ENCODE results near the gene ISCA2. TPM values are rescaled to one million over a fixed set of nuclear protein-coding genes. Genes with fewer than 3 reads are reported as not detected.
A peak's percentile ranks its signal among the peaks of the same experiment; 100 is the strongest.

Gene ISCA2
- total RNA-seq, 2 experiments from 2014 or later: 31.2 to 34.5 TPM

DNA sequence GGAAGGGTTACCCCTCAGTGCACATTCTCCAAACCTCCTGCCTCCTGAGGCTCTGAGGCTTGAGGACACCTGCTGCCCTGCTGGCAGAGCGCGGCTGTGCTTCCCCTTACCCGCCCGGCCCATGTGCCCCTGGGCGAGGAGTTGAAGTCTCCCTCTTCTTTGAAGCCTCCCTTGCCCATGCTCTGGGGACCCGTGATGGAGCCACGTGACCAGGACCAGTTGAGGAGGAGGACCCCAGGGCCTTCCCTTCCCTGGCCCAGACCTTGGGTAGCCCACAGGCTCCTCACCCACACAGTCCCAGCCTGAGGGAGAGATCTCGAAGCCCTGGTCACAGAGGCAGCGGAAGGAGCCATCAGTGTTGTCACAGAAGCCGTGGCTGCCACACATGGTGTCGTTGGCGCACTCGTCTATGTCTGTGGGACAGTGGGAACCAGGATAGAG is 12.9 kb downstream of the ISCA2 start:
- POLR2A ChIA-PET: no interaction called here
- DNase-seq: peak; percentile 22
- no peak for ATAC-seq (ENCODE audit: low read depth)

DNA sequence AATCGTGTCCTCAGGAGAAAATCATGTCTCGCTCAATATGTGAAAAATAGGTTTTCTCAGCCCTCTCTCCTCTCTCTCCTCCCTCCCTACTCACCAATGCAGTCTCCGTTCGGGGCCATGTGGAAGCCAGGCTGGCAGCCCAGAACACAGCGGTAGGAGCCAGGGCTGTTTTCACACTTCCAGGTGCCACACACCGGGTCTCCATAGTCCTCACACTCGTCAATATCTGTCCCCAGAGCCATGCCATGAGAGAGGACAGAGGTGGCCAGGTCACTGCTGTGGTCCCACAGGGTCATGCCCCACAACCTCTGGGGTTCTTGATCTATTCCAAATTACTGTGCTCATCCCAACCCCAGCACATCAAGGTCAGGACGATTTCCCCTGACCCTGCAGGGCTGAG is 13.5 kb downstream of the ISCA2 start:
- Mint-ChIP-seq H3K36me3 (no peaks in the 10 kb centered on the region), H3K4me3 (no peak overlapping the region), H3K4me1 (no peaks in the 10 kb centered on the region), H3K9me3 (no peaks in the 10 kb centered on the region), H3K27ac (no peak overlapping the region), H3K27me3 (peaks cover 9% of the 10 kb centered on the region)
- POLR2A ChIA-PET: no interaction called here
- ATAC-seq (ENCODE audit: low read depth) (no peak), DNase-seq (no peak)

More for the DNA sequence above, 12.9 kb downstream of the ISCA2 start:
- Mint-ChIP-seq H3K4me3 (no peak overlapping the region), H3K27ac (no peak overlapping the region), H3K9me3 (no peaks in the 10 kb centered on the region), H3K4me1 (no peaks in the 10 kb centered on the region), H3K36me3 (no peaks in the 10 kb centered on the region), H3K27me3 (peaks cover 6% of the 10 kb centered on the region)

DNA sequence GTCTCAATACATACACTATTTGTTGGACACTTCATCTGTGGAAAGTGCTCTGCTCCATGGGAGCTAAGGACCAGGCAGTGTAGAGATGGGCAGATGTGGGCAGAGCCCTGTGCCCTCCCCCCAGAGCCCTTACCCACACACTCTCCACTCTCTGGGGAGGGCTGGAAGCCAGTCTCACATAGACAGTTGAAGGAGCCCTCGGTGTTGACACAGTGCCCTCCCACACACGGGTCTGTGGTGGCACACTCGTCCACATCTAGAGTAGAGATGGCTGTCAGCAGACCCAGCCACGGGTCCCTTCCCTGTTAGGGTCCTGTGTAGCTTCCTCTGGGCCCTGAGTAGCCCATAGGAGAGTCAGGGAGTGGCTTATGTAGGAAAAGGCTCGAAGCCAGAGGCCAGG is 14.3 kb downstream of the ISCA2 start:
- Mint-ChIP-seq H3K4me1 (no peaks in the 10 kb centered on the region), H3K27ac (no peak overlapping the region), H3K4me3 (no peak overlapping the region), H3K27me3 (peaks cover 14% of the 10 kb centered on the region), H3K36me3 (no peaks in the 10 kb centered on the region), H3K9me3 (no peaks in the 10 kb centered on the region)
- DNase-seq: peak; percentile 19
- ATAC-seq (ENCODE audit: low read depth): no peak
- POLR2A ChIA-PET: no interaction called here

DNA sequence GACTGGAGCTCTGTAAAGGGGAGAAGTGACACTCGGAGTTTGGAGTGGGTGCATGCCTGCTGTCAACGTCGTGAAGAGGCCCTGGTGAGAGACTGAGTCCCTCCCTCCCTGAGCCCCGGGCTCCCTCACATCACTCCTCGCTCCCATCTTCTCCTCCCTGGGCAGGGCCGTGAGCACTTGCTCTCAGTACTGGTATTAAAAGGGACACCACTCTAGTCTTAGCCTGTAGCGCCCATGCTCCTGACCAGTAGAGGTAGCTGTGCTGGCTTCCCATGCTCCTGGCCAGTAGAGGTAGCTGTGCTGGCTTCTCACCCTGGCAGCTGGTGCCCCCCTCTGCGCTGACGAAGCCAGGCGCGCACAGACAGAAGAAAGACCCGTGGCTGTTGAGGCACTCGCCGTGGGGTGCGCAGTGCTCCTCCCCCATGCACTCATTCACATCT is 14.7 kb downstream of the ISCA2 start:
- POLR2A ChIA-PET: no interaction called here
- Mint-ChIP-seq H3K4me1 (no peaks in the 10 kb centered on the region), H3K27me3 (peaks cover 17% of the 10 kb centered on the region), H3K9me3 (no peaks in the 10 kb centered on the region), H3K27ac (no peak overlapping the region), H3K36me3 (no peaks in the 10 kb centered on the region), H3K4me3 (no peak overlapping the region)
- ATAC-seq (ENCODE audit: low read depth) (no peak), DNase-seq (peak; percentile 20)

DNA sequence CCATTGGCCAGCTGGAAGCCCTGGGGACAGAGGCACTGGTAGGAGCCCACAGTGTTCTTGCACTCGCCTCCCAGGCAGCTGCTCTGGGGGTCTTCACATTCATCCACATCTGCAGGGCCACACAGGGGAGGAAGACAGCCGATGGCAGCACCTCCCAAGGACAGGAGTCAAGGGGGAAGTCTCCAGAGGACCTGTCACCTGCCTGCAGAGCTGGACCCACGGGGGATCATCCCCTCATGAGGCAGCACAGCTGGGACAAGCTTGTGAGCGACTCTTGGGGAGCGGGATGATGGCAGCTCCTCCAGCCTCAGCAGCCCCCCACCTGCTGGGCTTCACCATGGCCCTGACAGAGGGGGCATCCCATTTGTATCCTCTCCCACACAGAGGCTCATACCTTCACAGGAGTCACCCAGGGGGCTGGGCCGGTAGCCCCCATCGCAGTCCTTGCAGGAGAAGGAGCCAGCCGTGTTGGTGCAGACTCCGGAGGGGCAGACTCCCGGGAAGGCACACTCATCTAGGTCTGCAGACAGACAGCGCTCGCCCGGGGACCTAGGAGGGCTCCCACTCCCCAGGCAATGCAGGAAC is 15.4 kb downstream of the ISCA2 start:
- H3K4me3 Mint-ChIP-seq: no peak overlapping the region
- H3K4me1 Mint-ChIP-seq: peaks cover 2% of the 10 kb centered on the region
- DNase-seq (peak; percentile 17), ATAC-seq (ENCODE audit: low read depth) (no peak)
- POLR2A ChIA-PET: no interaction called here
- H3K27ac Mint-ChIP-seq: no peak overlapping the region
- H3K27me3 Mint-ChIP-seq: peaks cover 17% of the 10 kb centered on the region
- no peaks in the 10 kb centered on the region for H3K36me3 Mint-ChIP-seq
- no peaks in the 10 kb centered on the region for H3K9me3 Mint-ChIP-seq

DNA sequence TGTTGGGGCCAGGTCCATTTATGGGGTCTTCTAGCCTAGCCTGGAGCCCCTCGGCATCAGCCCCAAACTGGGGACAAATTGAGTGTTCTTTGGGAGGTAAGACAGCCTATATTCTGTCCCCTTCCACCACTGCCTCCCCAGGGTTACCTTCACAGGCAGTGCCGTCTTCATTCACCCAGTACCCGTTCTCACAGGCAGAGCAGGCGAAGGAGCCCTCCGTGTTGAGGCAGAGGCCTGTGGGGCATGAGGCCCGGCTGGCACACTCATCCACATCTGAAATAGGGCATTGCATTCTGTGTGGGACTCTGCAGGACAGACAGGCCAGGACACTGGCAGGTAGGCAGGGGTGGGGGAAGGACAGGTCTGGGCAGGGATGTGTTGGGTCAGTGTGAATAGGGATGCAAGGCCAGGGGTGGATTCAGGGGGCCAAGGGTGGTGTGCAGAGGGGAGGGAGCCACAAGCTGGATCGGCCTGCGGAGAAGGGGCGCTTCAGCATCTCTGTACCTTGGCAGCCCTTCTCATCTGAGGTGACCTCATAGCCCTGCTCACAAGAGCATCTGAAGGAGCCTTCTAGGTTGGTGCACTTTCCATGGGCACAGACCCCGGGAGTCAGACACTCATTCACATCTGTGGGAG is 16.1 kb downstream of the ISCA2 start:
- H3K4me3 Mint-ChIP-seq: no peak overlapping the region
- no peaks in the 10 kb centered on the region for H3K9me3 Mint-ChIP-seq
- no peaks in the 10 kb centered on the region for H3K36me3 Mint-ChIP-seq
- POLR2A ChIA-PET: no interaction called here
- peaks cover 24% of the 10 kb centered on the region for H3K27me3 Mint-ChIP-seq
- DNase-seq (peak; percentile 26), ATAC-seq (ENCODE audit: low read depth) (no peak)
- H3K27ac Mint-ChIP-seq: no peak overlapping the region
- peaks cover 8% of the 10 kb centered on the region for H3K4me1 Mint-ChIP-seq

DNA sequence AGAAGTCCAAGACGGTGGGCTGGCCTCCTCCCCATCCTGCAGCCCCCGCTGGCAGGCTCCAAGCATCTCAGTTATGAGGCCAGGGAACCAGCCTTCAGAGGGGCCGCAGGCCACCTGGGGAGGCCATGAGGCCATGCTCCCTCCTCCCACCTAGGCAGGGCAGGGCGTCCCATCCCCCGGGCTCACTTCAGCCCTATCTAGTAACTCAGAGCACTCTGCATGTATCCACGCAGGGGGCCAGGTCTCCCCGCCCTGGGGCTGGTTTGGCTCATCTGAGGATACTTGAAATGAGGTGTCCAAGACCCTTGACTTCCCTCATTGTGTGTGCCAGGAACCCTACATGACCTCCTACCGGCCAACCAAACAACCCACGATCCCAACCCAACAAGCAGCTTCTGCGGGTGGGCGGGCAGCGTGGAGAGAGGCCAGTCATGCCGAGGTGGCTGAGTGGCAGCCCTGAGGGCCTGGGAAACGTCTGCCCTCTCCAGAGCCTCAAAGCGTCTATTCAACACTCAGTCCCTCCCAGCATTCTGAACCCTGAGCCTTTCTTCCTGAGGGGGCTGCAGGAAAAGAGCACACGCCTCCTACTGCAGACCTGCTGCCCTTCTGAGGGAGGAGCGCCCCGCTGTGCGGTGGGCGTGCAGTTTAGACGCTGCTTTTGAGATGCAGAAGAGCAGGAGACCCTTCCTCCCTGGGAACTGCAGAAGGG is 16.8 kb downstream of the ISCA2 start:
- no peak overlapping the region for H3K4me3 Mint-ChIP-seq
- DNase-seq: peak; percentile 19
- POLR2A ChIA-PET: no interaction called here
- no peak overlapping the region for H3K27ac Mint-ChIP-seq
- H3K4me1 Mint-ChIP-seq: peaks cover 10% of the 10 kb centered on the region
- no peaks in the 10 kb centered on the region for H3K36me3 Mint-ChIP-seq
- H3K27me3 Mint-ChIP-seq: peaks cover 26% of the 10 kb centered on the region
- no peaks in the 10 kb centered on the region for H3K9me3 Mint-ChIP-seq
- ATAC-seq (ENCODE audit: low read depth): no peak

DNA sequence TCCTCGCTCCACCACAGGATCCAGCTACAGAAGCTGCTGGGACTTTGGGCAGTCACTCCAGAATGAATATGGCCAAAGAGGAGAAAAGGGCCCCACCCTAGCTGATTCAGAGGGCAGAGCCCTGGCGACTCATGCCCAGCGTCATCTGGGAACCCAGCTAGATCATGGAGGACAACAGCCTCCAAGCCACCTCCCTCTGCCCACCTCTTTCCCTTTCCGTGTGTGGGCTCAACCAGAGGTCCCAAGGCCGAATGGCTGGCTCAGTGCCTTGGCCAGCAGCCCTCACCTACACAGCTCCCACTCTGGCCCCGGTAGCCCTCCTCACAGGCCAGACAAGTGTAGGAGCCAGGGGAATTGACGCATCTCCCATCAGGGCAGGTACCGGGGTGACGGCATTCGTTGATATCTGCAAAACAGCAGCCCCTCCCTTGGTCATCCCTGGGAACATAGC is 17.4 kb downstream of the ISCA2 start:
- Mint-ChIP-seq H3K27ac (no peak overlapping the region), H3K27me3 (peaks cover 30% of the 10 kb centered on the region), H3K9me3 (no peaks in the 10 kb centered on the region), H3K4me1 (peaks cover 13% of the 10 kb centered on the region), H3K36me3 (no peaks in the 10 kb centered on the region), H3K4me3 (no peak overlapping the region)
- POLR2A ChIA-PET: interaction anchor here (0.8 kb wide), 1 partner anchor 8 kb away, joined by 3 read pairs; no protein-coding TSS in a partner anchor
- ATAC-seq (ENCODE audit: low read depth): no peak
- no peak for DNase-seq

DNA sequence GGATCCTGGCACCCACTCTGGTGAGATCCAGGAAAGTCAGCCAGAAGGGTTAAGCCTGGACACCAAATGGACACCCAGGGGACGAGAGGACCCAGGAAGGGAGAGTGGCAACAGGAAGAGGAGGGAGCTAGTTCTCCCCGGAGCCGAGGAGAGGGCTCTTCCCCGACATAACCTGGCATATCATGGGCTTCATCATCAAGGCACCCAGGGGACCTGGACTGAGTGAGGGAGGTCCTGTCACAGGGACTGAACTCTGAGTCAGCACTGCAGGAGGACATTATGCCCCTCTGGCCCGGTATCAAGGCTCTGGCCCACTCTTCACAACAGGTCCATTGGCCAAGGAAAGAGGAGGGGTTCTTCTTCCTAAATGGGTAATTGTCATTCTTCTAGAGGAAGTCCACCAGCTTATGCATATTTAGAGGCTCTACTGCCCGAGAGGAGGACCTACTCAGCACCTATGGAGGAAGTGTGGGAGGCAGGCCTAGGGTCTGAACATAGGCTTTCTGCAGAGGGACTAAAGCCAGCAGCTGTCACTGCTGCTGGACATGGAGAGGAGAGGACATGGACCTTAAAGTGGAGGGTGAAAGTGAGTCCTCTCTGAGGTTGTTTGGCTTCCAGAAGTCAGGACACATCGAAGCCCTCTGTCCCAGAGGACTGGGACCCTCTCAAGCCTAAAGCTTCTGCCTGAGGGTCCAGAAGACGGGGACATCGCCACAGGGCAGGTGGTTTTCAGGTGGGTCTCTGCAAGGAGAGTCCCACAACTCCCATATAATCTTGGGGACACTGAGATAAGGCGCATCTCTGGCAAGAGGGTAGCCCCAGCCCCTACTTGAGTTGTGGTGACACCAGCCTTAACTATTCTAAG is 18.6 kb downstream of the ISCA2 start:
- Mint-ChIP-seq H3K36me3 (no peaks in the 10 kb centered on the region), H3K27me3 (peaks cover 35% of the 10 kb centered on the region), H3K27ac (no peak overlapping the region), H3K9me3 (no peaks in the 10 kb centered on the region), H3K4me3 (no peak overlapping the region), H3K4me1 (peaks cover 13% of the 10 kb centered on the region)
- DNase-seq (no peak), ATAC-seq (ENCODE audit: low read depth) (no peak)
- POLR2A ChIA-PET: interaction anchor here (0.8 kb wide), 1 partner anchor 10 kb away, joined by 3 read pairs; no protein-coding TSS in a partner anchor

DNA sequence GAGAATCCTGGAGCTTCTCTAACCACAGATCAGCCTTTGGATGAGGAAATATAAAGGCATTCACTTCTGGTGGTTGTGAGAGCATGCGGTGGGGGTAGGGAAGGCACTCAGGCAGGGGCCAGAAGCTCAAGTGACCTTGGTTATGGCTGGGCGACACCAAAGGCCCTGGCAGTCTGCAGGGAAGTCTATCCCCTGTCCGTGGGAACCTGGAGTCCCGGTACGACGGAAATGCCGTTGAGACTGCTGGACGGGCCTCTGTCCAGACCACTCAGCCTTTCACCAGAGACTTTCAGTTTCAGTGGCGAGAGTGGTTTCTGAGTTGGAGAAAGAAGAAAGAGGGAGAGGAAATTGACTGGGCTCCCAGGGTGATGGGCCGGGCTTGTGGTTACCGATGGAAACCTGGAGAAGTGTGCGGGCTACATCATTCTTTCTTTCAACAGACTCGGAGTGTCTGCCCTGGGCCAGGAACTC is 20.9 kb downstream of the ISCA2 start:
- H3K4me3 Mint-ChIP-seq: peak overlapping the region; percentile 52
- H3K9me3 Mint-ChIP-seq: no peaks in the 10 kb centered on the region
- peaks cover 13% of the 10 kb centered on the region for H3K4me1 Mint-ChIP-seq
- DNase-seq (no peak), ATAC-seq (ENCODE audit: low read depth) (peak; percentile 20)
- POLR2A ChIA-PET: interaction anchor here (0.8 kb wide), 1 partner anchor 308 kb away, joined by 5 read pairs; no protein-coding TSS in a partner anchor
- H3K27me3 Mint-ChIP-seq: peaks cover 36% of the 10 kb centered on the region
- no peaks in the 10 kb centered on the region for H3K36me3 Mint-ChIP-seq
- peak overlapping the region; percentile 48 for H3K27ac Mint-ChIP-seq

DNA sequence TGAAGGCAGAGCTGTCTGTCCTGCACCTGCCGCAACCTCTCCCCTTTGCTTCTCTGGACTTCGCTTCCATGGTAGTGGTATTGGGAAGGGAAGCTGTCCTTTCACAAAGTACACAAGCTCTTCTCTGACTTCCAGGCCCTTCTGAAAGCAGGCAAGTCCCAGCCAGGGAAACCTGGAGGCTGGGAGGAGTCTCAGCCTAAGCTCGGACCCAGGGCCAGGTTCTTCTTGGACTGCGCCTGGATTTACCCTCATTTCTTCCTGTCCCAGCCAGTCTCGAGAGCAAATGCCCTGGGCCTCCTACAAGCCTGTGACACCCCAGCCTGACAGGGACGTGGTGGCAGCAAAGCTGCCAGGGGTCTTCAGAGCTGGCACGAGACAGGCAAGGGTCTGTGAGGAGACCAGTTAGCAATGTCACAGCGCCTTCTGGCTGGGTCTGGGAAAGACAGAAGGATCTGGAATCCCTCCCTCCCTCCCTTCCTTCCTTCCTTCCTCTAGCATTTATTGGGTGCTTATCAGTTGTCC is 22.4 kb downstream of the ISCA2 start:
- no peaks in the 10 kb centered on the region for H3K36me3 Mint-ChIP-seq
- H3K4me1 Mint-ChIP-seq: peaks cover 13% of the 10 kb centered on the region
- H3K9me3 Mint-ChIP-seq: no peaks in the 10 kb centered on the region
- POLR2A ChIA-PET: interaction anchor here (0.5 kb wide), 1 partner anchor 622 kb away, joined by 3 read pairs; no protein-coding TSS in a partner anchor
- DNase-seq (no peak), ATAC-seq (ENCODE audit: low read depth) (no peak)
- H3K4me3 Mint-ChIP-seq: no peak overlapping the region
- H3K27me3 Mint-ChIP-seq: peaks cover 36% of the 10 kb centered on the region
- no peak overlapping the region for H3K27ac Mint-ChIP-seq

DNA sequence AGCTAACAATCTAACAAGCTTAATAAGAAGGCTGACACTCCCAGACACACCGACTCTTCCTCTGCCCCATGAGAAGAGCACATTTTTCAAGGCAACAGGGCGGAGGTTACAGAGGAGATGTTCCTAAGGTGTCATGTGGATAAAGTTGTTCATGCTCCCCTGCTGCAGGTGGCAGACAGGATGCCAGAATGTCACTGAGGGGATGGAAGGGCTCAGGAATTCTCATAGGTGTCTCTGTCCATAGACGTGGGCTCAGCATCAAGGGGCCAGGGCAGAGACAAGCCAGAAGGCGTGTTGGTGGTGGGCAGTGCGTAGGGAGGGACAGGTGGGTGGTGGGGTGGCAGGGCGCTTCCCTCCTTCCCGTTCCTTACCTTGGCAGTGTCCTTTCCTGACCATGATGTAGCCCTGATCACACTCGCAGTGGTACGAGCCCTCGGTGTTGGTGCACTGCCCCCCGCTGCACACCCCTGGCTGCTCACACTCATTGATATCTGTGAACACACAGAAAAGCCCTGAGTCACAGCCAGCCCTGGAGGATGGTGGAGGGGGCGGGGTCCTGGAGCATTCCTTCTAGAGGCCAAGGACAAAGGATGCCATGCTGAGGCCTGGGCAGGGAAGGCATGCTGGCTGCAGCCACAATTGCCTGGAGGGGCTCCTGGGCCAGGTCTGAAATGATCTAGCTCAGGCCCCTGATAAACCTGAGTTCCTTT is 23.0 kb downstream of the ISCA2 start:
- POLR2A ChIA-PET: interaction anchor here (0.5 kb wide), 1 partner anchor 622 kb away, joined by 3 read pairs; no protein-coding TSS in a partner anchor
- Mint-ChIP-seq H3K9me3 (no peaks in the 10 kb centered on the region), H3K27ac (no peak overlapping the region), H3K36me3 (no peaks in the 10 kb centered on the region), H3K4me3 (no peak overlapping the region), H3K4me1 (peaks cover 13% of the 10 kb centered on the region), H3K27me3 (peaks cover 36% of the 10 kb centered on the region)
- ATAC-seq (ENCODE audit: low read depth) (no peak), DNase-seq (no peak)

Data from activated naive CD8-positive, alpha-beta T cell treated with anti-CD3 and anti-CD28 coated beads, Interleukin-2, amount 10 ng/mL, durations not matched to agents 7 days and 5 days (primary cell).